Tibial nerve (tissue), 3 donors: Measurements from ENCODE around the gene SPTA1.

Source experiments
- EP300 ChIP-seq, 2 donors: sonication (generic); formaldehyde crosslinking; IDR thresholded peaks; one replicate each; pipeline ENCODE4 v1.6.1; 2017; ENCODE audit warnings: antibody characterized with exemption in 2 of 2, mild to moderate bottlenecking in 1 of 2
- POLR2A ChIP-seq, 2 donors: fragments of 450-650 bp; IDR thresholded peaks; one replicate each; pipeline ENCODE4 v1.6.1; 2017; ENCODE audit warnings: antibody characterized with exemption in 2 of 2, mild to moderate bottlenecking in 2 of 2, moderate library complexity in 2 of 2

- TF ChIP-seq EP300 (IDR thresholded peaks at IDR 0.05), result no peak
- TF ChIP-seq POLR2A (IDR thresholded peaks at IDR 0.05), result no peak
Observed at GRCh38 chr1:158638146-158638545, 48.4 kb downstream of the SPTA1 start.
